ENCODE results near the gene SS18L1. TPM values are rescaled to one million over a fixed set of nuclear protein-coding genes. Genes with fewer than 3 reads are reported as not detected.
"Not testable (repeated sequence)": the region's sequence is repeated elsewhere in the genome, so short reads cannot be mapped to it uniquely, and the experiment has no call there.

The SS18L1 gene, protein sequence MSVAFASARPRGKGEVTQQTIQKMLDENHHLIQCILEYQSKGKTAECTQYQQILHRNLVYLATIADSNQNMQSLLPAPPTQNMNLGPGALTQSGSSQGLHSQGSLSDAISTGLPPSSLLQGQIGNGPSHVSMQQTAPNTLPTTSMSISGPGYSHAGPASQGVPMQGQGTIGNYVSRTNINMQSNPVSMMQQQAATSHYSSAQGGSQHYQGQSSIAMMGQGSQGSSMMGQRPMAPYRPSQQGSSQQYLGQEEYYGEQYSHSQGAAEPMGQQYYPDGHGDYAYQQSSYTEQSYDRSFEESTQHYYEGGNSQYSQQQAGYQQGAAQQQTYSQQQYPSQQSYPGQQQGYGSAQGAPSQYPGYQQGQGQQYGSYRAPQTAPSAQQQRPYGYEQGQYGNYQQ
- total RNA-seq = 8.0 TPM
- long read RNA-seq, partial matches to known transcripts = 1 of 6 reads
- long read RNA-seq, other reads (novel, unspliced or antisense) = 5 of 6 reads

DNA sequence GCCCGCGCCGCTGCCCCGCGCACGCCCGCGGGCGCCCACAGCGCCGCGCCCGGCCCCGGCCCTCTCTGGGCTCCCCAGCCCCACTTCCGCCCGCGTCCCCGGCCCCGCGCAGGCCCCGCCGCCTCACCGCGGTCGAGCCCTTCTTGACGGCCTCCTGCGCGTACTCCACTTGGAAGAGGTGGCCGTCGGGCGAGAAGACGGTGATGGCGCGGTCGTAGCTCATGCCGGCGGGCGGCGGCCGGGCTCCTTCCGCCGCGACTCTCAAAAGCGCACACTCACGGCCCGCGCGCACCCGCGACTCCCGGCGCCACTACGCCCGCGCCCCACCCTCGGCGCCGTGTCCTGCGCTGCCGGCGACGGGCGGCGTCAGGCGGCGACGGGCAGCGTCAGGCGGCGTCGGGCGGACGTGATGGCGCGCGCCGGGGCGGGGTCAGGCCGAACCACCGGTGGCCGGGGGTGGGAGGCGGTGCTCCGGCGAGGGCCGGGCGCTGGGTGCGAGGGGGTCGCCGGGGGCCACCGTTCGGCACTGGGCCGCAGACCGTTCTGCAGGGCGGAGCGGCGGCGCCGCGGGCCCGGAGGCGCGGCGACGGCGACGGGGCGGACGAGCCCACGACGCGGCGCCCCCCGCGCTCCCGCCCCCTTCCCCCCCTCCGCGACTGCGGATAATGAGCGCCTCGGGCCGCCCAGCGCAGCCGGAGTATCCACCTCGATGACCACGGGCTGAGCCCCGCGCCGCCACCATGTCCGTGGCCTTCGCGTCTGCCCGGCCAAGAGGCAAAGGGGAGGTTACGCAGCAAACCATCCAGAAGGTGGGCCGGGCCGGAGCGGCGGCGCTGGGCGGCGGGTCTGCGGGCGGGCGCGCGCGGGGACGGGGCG, at the start of gene SS18L1, which contains the start of gene PSMA7:
TSS of gene SS18L1 (plus strand) at position 689 of the 876 bp plus-strand sequence. CDS start at position 741, 52 bp downstream.
TSS of gene PSMA7 (minus strand) at position 314 of the 876 bp plus-strand sequence. CDS start at position 223, 91 bp downstream.
- DNase-seq (ENCODE audit: low spot score) = peak; percentile 95
- intact Hi-C loops (cut with DNase I) = loop anchor here (2.0 to 5.0 kb wide), 2 partner anchors 21 to 81 kb away; partner anchors contain the start of gene LSM14B

DNA sequence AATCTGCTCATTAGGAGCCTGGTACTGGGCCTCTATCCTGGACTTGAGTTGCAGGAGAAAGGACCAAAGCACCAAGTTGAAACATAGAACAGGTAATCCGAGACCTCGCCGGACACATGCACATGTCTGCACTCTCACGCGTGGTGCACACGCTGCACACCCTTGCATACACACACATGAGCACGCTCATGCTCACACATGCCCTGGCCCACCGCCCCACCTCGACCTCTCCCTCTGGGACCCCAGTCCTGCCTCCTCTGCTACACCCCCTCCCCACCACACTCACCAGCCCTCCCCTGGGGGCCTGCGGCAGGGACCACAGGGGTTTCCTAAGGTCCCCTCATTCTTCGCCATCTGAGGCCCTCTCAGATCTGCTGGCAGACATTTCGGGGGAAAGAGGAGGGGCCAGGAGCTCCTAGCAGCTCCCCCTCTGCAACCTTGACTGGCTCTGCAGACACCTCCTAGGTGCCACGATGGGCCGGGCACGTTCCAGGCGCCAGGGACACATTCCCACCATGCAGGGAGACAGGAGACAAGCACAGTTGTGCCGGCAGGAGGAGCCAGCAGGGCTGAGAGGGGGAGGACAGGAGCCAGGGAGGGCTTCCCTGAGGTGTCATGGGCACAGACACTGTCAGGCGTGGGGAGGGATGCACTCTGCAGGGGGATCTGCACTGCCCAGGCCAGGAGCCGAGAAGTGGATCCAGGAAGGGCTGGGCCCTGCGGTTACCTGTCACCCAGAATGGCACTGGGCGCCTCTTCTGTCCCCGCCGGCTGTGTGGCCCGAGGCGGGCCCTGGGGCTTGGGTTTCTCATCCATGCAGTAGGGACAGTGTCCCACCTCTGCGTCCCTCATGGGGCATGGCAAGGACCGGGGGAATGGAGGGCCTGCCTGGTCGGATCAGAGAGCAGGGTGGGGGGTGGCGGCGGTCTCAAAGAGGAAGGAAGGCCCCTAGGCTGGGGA, 46.9 kb upstream of the SS18L1 start:
- intact Hi-C loops (cut with DNase I) = no loop called here

DNA sequence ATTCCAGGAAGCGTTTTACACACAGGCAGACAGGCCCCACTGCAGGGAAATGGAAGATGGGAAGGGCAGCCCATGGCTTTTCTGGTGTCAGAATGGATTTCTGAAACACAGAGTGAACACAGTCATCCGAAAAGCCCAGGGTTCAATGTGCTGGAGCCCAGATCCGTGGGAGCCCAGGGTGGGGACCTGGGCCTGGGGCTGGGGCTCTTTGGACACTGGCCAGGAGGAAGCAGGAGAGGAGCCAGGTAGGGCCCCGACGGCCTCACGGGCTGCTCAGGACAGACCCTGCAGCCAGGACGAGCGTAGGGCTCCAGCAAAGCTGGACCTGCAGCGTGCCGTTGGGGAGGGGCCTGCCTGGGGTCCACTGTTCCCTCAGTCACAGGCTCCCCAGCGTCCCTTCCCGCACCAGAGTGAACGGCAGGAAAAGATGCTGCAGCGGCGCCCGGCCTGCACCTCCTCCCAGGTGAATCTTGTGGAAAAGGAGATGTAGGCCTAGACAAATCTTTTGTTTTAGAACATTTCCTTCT, 45.6 kb upstream of the SS18L1 start:
- no peak for DNase-seq (ENCODE audit: low spot score)
- intact Hi-C loops (cut with DNase I) = no loop called here

More for the DNA sequence above, 46.9 kb upstream of the SS18L1 start:
- no peak for DNase-seq (ENCODE audit: low spot score)

DNA sequence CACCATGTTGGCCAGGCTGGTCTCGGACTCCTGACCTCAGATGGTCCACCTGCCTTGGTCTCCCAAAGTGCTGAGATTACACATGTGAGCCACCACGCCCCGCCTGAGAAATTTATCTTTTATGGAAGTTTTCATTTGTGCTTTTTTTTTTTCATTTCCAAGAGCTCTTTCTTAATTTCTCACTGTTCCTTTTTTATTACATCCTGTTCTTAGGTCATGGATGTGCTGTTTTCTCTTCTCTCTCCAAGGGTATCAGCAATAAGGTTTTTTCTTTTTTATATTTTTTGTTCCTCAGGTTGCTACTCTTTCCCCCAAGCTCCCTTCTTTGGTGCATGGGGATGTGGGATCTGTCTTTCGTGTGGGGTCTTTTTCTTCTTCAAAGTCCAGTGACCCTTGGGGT, 42.5 kb upstream of the SS18L1 start:
- intact Hi-C loops (cut with DNase I) = no loop called here
- DNase-seq (ENCODE audit: low spot score) = no peak

DNA sequence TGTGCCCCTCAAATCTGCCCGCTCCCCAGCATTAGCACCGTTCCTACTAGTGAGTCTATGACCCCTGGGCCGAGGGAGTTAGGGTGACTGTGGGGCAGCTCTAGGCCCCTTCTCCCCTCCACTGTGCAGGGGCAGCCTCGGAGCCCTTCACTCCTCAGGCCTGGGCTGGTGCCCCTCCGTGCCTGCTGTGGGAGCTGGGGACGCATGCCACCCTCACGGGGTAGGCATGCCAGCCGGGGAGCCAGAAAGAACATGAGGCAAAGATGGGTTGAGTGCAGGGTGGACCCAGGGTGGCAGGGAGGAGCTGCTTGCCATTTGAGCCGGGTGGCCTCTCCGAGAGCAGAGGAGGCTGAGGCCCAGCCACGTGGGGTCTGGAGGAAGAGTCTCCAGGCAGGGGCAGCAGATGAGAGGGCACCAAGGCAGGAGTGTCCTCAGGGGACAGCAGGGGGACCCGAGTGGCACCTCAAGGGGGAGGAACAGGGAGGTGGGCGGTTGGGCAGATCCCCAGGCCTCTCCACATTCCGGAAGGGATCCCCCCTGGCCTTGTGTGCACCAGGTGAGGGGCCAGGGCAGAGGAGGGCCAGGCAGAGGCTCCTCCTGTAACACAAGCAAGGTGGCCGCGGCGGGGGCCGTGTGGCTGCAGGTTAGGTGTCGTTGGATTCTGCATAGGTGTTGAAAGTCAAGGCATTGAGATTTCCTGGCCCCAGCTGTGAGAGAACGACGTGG, 39.9 kb upstream of the SS18L1 start:
- DNase-seq (ENCODE audit: low spot score) = no peak
- intact Hi-C loops (cut with DNase I) = no loop called here

DNA sequence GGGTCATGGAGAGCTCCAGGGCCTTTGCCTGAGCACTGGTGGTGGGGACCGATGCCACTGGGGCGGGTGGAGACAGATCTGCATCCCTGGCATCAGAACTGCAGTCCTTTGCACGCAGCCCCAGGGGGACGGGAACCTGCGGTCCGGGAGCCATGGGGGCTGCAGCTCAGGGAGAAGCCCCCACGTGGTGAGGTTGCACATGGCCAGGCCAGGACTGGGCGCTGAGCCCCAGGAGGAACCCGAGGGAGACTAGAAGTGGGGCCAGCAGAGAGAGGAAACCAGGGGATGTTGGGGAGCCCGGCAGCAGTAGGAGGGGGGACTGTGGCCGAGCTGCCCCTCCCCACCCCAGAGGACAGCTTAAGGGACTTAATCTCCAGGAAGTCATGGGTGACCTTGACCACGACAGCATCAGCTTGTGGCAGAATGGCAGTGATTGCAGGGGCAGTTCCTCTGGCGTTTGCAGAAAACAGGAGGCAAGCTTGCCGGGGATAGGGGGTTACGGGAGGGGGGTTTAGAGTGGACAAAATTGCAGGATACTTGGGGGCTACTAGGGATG, 39.3 kb upstream of the SS18L1 start:
- no peak for DNase-seq (ENCODE audit: low spot score)
- intact Hi-C loops (cut with DNase I) = no loop called here

DNA sequence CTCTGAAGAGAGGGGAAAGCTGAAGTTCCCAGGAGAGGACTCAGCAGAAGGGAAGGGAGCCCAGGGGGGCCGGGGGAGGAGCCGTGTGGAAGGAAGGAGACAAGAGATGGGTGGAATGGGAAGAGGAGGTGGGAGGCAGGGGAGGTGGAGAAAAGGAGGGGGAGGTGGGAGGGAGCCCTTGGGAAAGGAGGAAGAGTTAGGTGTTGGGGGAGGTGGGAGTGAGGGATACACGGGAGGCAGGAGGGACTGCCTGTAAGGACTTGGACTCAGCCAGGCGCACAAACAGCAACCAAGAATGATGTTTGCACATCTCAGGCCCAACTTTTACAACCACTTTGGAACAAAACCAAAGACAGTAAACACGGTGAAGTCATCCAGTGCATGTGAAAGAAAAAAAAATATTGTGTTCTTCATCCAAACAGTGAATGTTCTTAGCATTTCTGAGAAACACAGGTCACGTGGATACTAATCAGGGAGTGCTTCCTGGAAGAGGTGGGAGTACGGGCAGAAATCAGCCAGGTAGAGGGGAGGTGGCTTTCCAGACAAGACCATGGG, 38.7 kb upstream of the SS18L1 start:
- DNase-seq (ENCODE audit: low spot score) = no peak
- intact Hi-C loops (cut with DNase I) = no loop called here

DNA sequence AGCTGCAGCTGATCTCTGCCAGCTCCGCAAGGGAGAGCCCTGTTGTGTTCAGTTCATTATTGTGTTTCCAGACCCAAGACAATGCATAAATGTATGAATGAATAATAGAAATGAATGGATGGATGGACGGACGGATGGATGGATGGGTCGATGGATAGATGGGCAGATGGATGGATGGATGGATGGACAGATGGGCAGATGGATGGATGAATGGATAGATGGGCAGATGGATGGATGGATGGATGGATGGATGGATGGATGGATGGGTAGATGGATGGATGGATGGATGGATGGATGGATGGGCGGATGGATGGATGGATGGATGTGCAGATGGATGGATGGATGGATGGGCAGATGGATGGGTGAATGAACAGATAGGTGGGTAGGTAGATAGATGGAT, 38.0 kb upstream of the SS18L1 start:
- DNase-seq (ENCODE audit: low spot score) = no peak
- intact Hi-C loops (cut with DNase I) = no loop called here

DNA sequence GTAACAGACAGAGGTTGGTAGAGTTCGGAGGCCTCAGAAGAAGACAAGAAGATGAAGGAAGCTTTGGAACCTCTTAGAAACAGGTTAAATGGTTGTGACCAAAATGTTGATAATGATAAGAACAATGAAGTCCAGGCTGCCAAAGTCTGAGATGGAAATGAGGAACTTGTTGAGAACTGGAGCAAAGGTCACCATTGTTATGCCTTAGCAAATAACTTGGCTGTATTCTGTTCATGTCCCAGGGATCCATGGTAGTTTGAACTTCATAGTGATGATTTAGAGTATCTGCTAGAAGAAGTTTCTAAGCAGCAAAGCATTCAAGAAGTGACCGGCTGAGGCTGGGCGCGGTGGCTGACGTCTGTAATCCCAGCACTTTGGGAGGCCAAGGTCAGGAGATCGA, 32.4 kb upstream of the SS18L1 start:
- intact Hi-C loops (cut with DNase I) = no loop called here
- DNase-seq (ENCODE audit: low spot score) = no peak

DNA sequence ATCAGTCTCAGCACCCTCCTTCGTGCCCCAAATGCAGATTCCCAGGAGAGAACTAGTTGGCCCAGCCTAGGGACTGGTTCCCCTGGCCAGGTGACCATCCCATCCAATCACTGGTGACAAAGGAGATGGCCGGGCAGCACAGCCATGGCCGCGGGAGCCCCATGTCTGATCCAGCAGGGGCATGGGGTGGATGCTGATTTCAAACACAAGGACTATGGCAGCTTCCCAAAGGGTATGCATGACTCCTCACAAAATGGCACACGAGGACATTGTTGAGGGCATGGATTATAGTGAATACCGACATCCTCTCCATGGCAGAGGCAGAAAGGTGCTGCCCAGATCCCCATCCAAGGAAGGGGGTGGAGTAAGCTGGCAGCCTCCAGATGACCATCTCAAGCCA, 31.2 kb upstream of the SS18L1 start:
- no peak for DNase-seq (ENCODE audit: low spot score)
- intact Hi-C loops (cut with DNase I) = no loop called here

DNA sequence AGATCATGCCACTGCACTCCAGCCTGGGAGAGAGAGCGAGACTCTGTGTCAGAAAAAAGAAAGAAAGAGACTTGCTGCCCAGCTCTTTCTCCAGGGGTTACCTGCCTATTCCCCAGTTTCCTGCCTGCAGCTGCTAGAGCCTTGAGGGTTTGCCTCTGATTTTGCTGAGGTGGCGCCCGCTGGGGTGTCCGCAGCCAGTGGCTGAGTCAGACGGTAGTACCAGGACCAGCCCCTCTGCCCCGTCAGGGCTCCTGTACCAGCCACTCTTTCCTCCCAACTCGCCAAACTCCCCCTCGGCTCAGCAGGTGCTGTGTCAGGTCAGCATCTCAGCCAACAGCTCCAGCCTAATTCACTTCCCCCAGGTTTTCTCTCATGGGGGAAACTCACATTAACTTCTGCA, 28.7 kb upstream of the SS18L1 start:
- intact Hi-C loops (cut with DNase I) = no loop called here
- DNase-seq (ENCODE audit: low spot score) = no peak

DNA sequence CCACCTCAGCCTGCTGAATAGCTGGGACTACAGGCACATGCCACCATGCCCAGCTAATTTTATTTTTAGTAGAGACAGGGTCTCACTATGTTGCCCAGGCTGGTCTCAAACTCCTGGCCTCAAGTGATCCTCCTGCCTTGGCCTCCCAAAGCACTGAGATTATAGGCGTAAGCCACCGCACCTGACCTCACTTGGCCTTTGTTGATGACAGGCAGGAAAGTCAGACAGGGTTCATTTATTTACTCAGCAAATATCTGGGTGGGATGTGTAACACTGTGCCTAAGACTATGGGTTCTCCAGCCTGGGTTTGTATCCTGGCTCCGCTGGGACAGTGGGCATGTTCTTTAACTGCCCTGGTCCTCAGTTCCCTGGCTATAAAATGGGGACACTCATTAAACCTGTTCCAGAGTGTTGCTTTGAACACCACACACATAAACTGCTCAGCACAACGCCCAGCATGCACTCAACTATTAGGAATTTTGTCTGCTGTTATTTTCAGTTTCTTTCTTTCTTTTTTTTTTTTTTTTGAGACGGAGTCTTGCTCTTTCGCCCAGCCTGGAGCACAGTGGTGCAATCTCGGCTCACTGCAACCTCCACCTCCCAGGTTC, 27.7 kb upstream of the SS18L1 start:
- intact Hi-C loops (cut with DNase I); DNase-seq (ENCODE audit: low spot score): not testable (repeated sequence)

DNA sequence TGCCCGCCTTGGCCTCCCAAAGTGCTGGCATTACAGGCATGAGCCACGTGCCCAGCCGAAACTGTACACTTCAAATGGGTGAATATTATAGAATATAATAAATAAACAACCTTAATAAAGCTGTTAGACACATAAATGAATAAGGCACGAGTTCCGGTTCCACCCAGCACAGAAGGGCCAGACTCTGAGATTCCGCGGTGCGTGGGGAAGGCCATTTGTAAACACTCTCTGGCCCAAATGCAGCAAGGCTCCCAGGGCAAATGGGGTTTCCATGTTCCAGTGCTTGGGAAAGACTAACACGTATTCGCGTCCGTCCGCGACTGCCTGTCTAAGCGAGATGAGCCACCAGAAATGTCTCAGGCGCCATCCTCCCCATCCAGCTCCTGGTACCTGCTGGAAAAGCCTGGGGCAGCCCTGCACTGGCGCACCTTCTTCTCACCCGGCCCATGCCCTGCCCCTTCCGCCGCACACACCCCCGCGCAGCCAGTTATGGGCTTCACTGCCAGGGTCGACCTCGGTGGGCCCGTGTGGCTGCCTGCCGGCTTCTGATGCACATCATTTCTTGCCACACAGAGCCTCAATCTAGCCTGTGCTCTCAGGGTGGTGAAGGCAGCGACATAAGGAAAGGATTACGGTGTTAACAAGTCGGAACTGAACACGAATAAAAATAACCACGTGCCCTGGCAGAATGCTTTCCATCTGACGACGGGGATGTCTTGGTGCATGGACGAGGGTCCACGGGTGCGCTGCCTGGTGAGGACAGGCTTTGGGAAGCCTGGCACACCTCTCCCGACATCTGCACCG, 26.8 kb upstream of the SS18L1 start:
- DNase-seq (ENCODE audit: low spot score) = no peak
- intact Hi-C loops (cut with DNase I) = no loop called here

DNA sequence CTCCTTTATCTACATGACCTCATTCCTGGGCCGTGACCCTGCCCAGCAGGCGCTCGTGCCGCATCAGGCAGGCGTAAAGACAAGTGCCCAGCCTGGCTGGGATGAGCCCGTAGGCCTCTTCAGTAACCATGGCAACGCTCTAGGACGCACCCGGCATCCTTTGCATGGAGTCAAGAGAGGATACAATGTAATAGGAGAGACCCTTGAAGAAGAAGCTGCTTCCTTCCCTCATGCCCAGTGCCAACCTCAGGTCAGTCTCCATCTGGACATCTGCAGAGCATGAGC, 26.3 kb upstream of the SS18L1 start:
- intact Hi-C loops (cut with DNase I) = no loop called here
- no peak for DNase-seq (ENCODE audit: low spot score)

DNA sequence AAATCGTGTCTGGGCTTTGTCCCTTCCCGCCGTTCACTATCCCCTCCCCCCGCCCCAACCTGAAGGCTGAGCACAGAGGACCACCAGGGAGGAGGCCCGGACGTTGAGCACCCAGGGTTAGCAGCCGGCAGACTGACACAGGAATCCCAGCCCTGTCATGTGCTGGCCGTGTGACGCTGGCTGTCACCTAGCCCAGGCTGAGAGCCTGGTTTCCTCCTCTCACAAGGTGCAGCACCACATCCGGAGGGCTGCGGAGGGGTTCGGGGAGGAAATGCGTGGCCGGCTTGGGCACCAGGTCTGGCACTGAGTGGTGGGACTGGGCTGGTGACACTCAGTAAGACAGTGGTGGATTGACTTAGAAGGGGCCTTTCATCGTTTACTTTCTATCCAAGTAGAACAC, 25.9 kb upstream of the SS18L1 start:
- DNase-seq (ENCODE audit: low spot score) = no peak
- intact Hi-C loops (cut with DNase I) = no loop called here

DNA sequence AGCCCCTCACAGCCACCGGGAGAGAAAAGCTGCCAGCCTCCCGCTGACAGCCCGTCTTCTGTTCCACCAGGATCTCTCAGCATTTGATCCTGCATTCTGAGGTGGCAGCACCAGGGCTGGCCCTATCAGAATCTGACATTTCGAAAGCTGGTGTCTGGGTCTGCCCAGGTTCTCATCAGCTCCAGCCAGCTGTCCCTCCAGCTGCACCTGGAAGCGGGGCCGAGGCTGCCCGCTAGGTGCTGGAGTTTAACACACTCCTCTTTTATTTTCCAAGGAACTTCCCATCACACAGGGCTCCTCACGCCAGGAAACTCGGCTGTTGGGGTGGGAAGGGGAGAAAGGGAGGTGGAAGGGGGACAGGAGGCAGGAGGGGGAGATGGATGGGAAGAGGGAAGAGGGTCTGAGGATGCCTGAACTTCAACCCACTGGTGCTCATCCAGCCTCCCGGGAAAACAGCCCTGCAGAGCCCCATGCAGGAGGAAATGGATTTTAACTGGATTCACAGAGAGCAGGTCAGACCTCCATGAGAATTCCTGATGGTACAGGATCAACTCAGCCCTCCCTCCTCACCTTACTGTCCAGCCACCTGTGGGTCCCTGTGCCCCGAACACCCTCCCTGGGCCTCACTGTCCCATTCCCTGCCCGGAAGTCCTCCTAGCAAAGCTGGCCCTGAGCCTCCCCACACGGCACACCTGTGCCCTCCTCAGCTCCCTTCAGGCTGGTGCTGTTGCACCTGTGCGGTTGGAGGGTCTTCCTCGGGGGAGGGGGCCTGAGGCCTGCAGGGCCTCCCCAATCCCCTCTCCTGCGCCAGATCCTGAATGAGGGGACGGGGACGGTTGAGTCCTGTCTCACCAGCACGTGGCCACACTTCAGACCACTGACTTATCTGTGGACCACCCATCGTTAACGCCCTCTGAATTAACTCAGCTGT, 25.2 kb upstream of the SS18L1 start:
- intact Hi-C loops (cut with DNase I) = no loop called here
- no peak for DNase-seq (ENCODE audit: low spot score)

All from cardiac septum (tissue), 1 donor.